Transverse colon (tissue), 3 donors: ENCODE results near the gene RHBDD3.

ENCODE experiments used
- POLR2A ChIP-seq: fragments of 450-650 bp; IDR thresholded peaks from one replicate; pipeline ENCODE4 v1.6.1; 2016; ENCODE audit warnings: antibody characterized with exemption, mild to moderate bottlenecking, moderate library complexity
- TF ChIP-seq, protein P1 (sequence below), 5 experiments: fragments of 200-600 bp in 3 of 5; fragments of 450-650 bp in 2 of 5; sonication (generic) in 3 of 5; IDR thresholded peaks; 1 replicate in 2 of 5; 2 replicates in 3 of 5; pipeline ENCODE4 v1.5.1; 2016 to 2017; ENCODE audit warnings: antibody characterized with exemption in 5 of 5, inconsistent platforms in 3 of 5, mild to moderate bottlenecking in 2 of 5, moderate library complexity in 1 of 5

DNA sequence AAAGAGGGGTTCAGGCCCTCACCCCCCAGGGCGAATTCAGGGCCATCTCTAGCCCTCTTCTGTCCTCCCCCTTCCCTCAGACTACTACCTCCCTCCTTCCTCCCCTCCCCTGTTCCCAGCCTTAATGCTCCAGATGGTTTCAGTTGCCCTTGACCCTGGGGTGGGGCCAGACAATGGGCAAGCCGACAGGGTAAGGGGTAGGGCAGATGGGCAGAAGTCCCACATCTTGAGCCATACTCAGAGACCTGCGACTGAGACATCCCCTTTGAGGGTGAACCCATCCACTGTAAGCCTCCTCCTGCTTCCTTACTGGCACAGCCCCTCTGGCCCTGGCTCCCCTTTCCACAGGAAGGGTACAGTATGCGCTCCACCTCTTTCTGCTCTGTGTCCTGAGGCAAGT lies 1.9 kb downstream of the RHBDD3 start:
- TF ChIP-seq, protein P1, sequence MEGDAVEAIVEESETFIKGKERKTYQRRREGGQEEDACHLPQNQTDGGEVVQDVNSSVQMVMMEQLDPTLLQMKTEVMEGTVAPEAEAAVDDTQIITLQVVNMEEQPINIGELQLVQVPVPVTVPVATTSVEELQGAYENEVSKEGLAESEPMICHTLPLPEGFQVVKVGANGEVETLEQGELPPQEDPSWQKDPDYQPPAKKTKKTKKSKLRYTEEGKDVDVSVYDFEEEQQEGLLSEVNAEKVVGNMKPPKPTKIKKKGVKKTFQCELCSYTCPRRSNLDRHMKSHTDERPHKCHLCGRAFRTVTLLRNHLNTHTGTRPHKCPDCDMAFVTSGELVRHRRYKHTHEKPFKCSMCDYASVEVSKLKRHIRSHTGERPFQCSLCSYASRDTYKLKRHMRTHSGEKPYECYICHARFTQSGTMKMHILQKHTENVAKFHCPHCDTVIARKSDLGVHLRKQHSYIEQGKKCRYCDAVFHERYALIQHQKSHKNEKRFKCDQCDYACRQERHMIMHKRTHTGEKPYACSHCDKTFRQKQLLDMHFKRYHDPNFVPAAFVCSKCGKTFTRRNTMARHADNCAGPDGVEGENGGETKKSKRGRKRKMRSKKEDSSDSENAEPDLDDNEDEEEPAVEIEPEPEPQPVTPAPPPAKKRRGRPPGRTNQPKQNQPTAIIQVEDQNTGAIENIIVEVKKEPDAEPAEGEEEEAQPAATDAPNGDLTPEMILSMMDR (IDR thresholded peaks at IDR 0.05), result no peak
- no peak for TF ChIP-seq POLR2A
